Esophagus squamous epithelium (tissue), 5 donors: ENCODE results near the gene OXCT1. TPM values are rescaled to one million over a fixed set of nuclear protein-coding genes. Genes with fewer than 3 reads are reported as not detected.

Source experiments
- DNase-seq: peaks from one replicate; lab custom pipeline; 2025; lab: John Stamatoyannopoulos, UW
- H3K27ac ChIP-seq, 4 donors: fragments of 200-600 bp; sonication (generic); one replicate each; pipeline ENCODE4 v1.5.1; 2016 to 2019; ENCODE audit warnings: mild to moderate bottlenecking in 1 of 4
- H3K27me3 ChIP-seq, 4 donors: fragments of 200-600 bp; sonication (generic); 1 replicate in 3 of 4; 2 replicates in 1 of 4; pipeline versions ENCODE4 v1.5.1 to v1.6.0; 2017 to 2021; ENCODE audit warnings: antibody characterized with exemption in 1 of 4
- H3K36me3 ChIP-seq, 3 donors: fragments of 200-600 bp; sonication (generic); one replicate each; pipeline ENCODE4 v1.5.1; 2016 to 2019
- H3K4me1 ChIP-seq, 3 donors: fragments of 200-600 bp; sonication (generic); one replicate each; pipeline ENCODE4 v1.5.1; 2017 to 2019
- H3K4me3 ChIP-seq, 4 donors: fragments of 200-600 bp; sonication (generic); 1 replicate in 3 of 4; 2 replicates in 1 of 4; pipeline ENCODE4 v1.5.1; 2016 to 2019; ENCODE audit warnings: mild to moderate bottlenecking in 2 of 4, moderate library complexity in 1 of 4
- H3K9me3 ChIP-seq, 3 donors: fragments of 200-600 bp; sonication (generic); one replicate each; pipeline ENCODE4 v1.5.1; 2016 to 2019
- POLR2A ChIP-seq, 4 donors: fragments of 450-650 bp; IDR thresholded peaks; one replicate each; pipeline ENCODE4 v1.6.1; 2017; ENCODE audit warnings: antibody characterized with exemption in 4 of 4, mild to moderate bottlenecking in 4 of 4, moderate library complexity in 3 of 4
- WGBS, 2 donors: methylation state at CpG; one replicate each; pipeline ENCODE4 v1.1.5; 2018; 5-methylcytosine and 5-hydroxymethylcytosine counted together
- intact Hi-C: fragments of 100-400 bp; cut with DNase I; formaldehyde crosslinking; loops from one replicate; pipeline ENCODE4 v1.15.0; 2022
- total RNA-seq, 4 donors: library from RNA; depleted of rRNA; stranded (reverse); fragments of >200 nt; gene quantifications; one replicate each; pipeline ENCODE4 v1.1.0, GENCODE V29; 2016
- TF ChIP-seq, protein P1 (sequence below), 6 experiments: fragments of 450-650 bp in 4 of 6; fragments of 200-600 bp in 2 of 6; sonication (generic) in 2 of 6; IDR thresholded peaks; one replicate each; pipeline ENCODE4 v1.5.1; 2016 to 2019; ENCODE audit warnings: antibody characterized with exemption in 6 of 6, mild to moderate bottlenecking in 4 of 6, moderate library complexity in 4 of 6
- donor health status: DM: yes; HTN: yes; CAD: no.

Gene OXCT1
- total RNA-seq, 4 donors from 2014 or later, result 20.3 to 27.3 (median 23.4) TPM

DNA sequence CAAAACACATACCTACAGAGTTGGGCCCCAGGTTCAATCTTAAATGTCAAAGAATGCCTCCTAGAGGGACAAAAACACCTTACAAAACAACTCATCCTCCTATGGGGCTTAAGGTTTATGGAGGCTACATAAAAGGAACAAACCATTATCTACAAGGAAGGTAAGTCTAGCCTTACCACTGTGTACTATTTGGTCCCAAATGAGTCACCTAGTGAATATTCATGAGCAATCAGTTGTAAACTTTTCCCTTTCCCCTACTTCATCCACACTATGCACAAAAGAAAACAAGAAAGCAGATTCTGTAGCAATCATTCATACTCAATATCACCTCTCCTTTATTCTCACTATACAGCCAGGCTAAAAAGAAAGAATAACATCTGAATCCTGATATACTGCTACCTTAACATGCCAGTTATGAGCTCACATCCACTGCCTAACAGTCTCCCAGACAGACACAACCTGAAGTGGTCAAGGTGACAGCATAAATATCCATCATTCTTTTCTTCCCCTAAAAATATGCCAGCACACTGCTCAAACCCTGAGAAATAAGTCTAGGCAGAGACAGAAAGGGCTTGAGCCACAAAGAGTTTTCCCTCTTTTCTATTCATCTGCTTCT lies 6.2 kb downstream of the OXCT1 start:
- H3K27ac ChIP-seq, result no peak overlapping the region
- H3K4me3 ChIP-seq, result no peak overlapping the region
- H3K4me1 ChIP-seq, result peaks cover 3 to 21% (median 3%) of the 10 kb centered on the region in 3 donors
- TF ChIP-seq, protein P1, sequence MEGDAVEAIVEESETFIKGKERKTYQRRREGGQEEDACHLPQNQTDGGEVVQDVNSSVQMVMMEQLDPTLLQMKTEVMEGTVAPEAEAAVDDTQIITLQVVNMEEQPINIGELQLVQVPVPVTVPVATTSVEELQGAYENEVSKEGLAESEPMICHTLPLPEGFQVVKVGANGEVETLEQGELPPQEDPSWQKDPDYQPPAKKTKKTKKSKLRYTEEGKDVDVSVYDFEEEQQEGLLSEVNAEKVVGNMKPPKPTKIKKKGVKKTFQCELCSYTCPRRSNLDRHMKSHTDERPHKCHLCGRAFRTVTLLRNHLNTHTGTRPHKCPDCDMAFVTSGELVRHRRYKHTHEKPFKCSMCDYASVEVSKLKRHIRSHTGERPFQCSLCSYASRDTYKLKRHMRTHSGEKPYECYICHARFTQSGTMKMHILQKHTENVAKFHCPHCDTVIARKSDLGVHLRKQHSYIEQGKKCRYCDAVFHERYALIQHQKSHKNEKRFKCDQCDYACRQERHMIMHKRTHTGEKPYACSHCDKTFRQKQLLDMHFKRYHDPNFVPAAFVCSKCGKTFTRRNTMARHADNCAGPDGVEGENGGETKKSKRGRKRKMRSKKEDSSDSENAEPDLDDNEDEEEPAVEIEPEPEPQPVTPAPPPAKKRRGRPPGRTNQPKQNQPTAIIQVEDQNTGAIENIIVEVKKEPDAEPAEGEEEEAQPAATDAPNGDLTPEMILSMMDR (IDR thresholded peaks at IDR 0.05), result no peak
- no peak for TF ChIP-seq POLR2A (IDR thresholded peaks at IDR 0.05)
- intact Hi-C loops, result loop anchor here (10.0 kb wide), 1 partner anchor 61 kb away; the partner anchor contains the start of gene FBXO4
- peaks cover 0 to 41% (median 11%) of the 10 kb centered on the region in 3 donors for H3K36me3 ChIP-seq
- DNase-seq, result no peak
- no peaks in the 10 kb centered on the region for H3K27me3 ChIP-seq
- no peaks in the 10 kb centered on the region for H3K9me3 ChIP-seq

DNA sequence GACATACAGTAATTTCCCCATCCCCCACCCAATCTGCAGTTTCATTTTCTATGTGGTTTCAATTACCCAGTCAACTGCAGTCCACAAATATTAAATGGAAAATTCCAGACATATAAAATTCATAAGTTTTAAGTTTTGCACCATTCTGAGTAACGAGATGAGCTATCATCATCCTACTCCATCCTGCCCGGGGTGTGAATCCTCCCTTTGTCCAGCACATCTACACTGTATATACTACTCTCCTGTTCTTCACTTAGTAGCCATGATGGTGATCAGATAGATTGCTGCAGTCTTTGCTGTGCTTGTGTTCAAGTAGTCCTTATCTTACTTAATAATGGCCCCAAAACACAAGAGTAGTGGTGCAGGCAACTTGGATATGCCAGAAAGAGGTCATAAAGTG lies 11.3 kb downstream of the OXCT1 start:
- intact Hi-C loops, result loop anchor here (5.0 kb wide), 1 partner anchor 198 kb away; no protein-coding TSS in a partner anchor
- 81 to 83% methylated on average over 2 of the region's 2 CpGs for WGBS, 2 donors
- H3K36me3 ChIP-seq, result peaks cover 0 to 73% (median 11%) of the 10 kb centered on the region in 3 donors

GRCh38 chr5:41857989-41858388 lies 12.2 kb downstream of the OXCT1 start:
- H3K4me3 ChIP-seq, result no peak overlapping the region
- no peaks in the 10 kb centered on the region for H3K9me3 ChIP-seq
- no peak for DNase-seq
- WGBS, 2 donors, result 46 to 52% methylated on average over 1 of the region's 1 CpG
- no peak overlapping the region for H3K27ac ChIP-seq
- H3K4me1 ChIP-seq, result peaks cover 0 to 7% (median 0%) of the 10 kb centered on the region in 3 donors
- peaks cover 0 to 82% (median 11%) of the 10 kb centered on the region in 3 donors for H3K36me3 ChIP-seq
- intact Hi-C loops, result loop anchor here (5.0 kb wide), 1 partner anchor 199 kb away; no protein-coding TSS in a partner anchor
- no peak for TF ChIP-seq POLR2A (IDR thresholded peaks at IDR 0.05)
- TF ChIP-seq, protein P1 (IDR thresholded peaks at IDR 0.05), result no peak
- H3K27me3 ChIP-seq, result no peaks in the 10 kb centered on the region

More for the DNA sequence above, 11.3 kb downstream of the OXCT1 start:
- TF ChIP-seq, protein P1 (IDR thresholded peaks at IDR 0.05), result no peak
- TF ChIP-seq POLR2A (IDR thresholded peaks at IDR 0.05), result no peak
- Histone ChIP-seq H3K27me3 (no peaks in the 10 kb centered on the region), H3K9me3 (no peaks in the 10 kb centered on the region), H3K4me1 (peaks cover 0 to 7% (median 0%) of the 10 kb centered on the region in 3 donors), H3K4me3 (no peak overlapping the region), H3K27ac (no peak overlapping the region)
- no peak for DNase-seq

GRCh38 chr5:41856644-41857491 lies 13.4 kb downstream of the OXCT1 start:
- DNase-seq, result no peak
- peaks cover 0 to 7% (median 0%) of the 10 kb centered on the region in 3 donors for H3K4me1 ChIP-seq
- intact Hi-C loops, result loop anchor here (5.0 kb wide), 1 partner anchor 200 kb away; no protein-coding TSS in a partner anchor
- no peaks in the 10 kb centered on the region for H3K27me3 ChIP-seq
- 44 to 50% methylated on average over 5 of the region's 5 CpGs for WGBS, 2 donors
- no peak overlapping the region for H3K27ac ChIP-seq
- H3K9me3 ChIP-seq, result no peaks in the 10 kb centered on the region
- peaks cover 0 to 86% (median 10%) of the 10 kb centered on the region in 3 donors for H3K36me3 ChIP-seq
- no peak for TF ChIP-seq POLR2A (IDR thresholded peaks at IDR 0.05)
- TF ChIP-seq, protein P1 (IDR thresholded peaks at IDR 0.05), result peak; percentile 49 to 76 (median 65)
- no peak overlapping the region for H3K4me3 ChIP-seq
